Stimulated activated CD4-positive, alpha-beta T cell treated with anti-CD3 and anti-CD28 coated beads, TNF-alpha, amount 100 ng/mL, for 1 hour (primary cell): ENCODE data around the gene PPP2R3A.
"Not testable (repeated sequence)": the region's sequence is repeated elsewhere in the genome, so short reads cannot be mapped to it uniquely, and the experiment has no call there.

ENCODE experiments used
- DNase-seq, 3 donors: peaks; one replicate each; pipeline ENCODE4 v3.0.0-alpha.2; 2020; ENCODE audit warnings: low read depth in 3 of 3, low spot score in 1 of 3

PPP2R3A gene

GRCh38 chr3:136083641-136084382 is 118.3 kb downstream of the PPP2R3A start:
- DNase-seq: not testable (repeated sequence)

- not testable (repeated sequence) for DNase-seq
These were observed 119.5 kb downstream of the PPP2R3A start for GRCh38 chr3:136085067-136085466.

GRCh38 chr3:136093771-136094170 is 128.2 kb downstream of the PPP2R3A start:
- no peak for DNase-seq

- no peak for DNase-seq
These were observed 139.5 kb downstream of the PPP2R3A start for GRCh38 chr3:136105044-136105443.

GRCh38 chr3:136106101-136106500 is 140.6 kb downstream of the PPP2R3A start:
- no peak for DNase-seq

GRCh38 chr3:136109499-136109898 is 144.0 kb downstream of the PPP2R3A start:
- no peak for DNase-seq

- no peak for DNase-seq
These were observed 145.0 kb downstream of the PPP2R3A start for GRCh38 chr3:136110481-136110880.

- DNase-seq: no peak
These were observed 148.9 kb downstream of the PPP2R3A start for GRCh38 chr3:136114421-136114820.

- not testable (repeated sequence) for DNase-seq
These were observed 153.8 kb downstream of the PPP2R3A start for GRCh38 chr3:136119332-136119731.

GRCh38 chr3:136119783-136120182 is 154.3 kb downstream of the PPP2R3A start:
- DNase-seq: not testable (repeated sequence)

- no peak for DNase-seq
These were observed 155.1 kb downstream of the PPP2R3A start for GRCh38 chr3:136120373-136121348.

GRCh38 chr3:136122006-136122405 is 156.5 kb downstream of the PPP2R3A start:
- DNase-seq: no peak

GRCh38 chr3:136131647-136132046 is 166.1 kb downstream of the PPP2R3A start:
- DNase-seq: not testable (repeated sequence)

- no peak for DNase-seq
These were observed 168.6 kb downstream of the PPP2R3A start for GRCh38 chr3:136134091-136134490.

- no peak for DNase-seq
These were observed 169.7 kb downstream of the PPP2R3A start for GRCh38 chr3:136135039-136135802.

GRCh38 chr3:136136454-136136853 is 170.9 kb downstream of the PPP2R3A start:
- DNase-seq: no peak

GRCh38 chr3:136141291-136141785 is 175.8 kb downstream of the PPP2R3A start:
- no peak for DNase-seq

- DNase-seq: no peak
These were observed 176.4 kb downstream of the PPP2R3A start for GRCh38 chr3:136141891-136142290.

- no peak for DNase-seq
These were observed 177.1 kb downstream of the PPP2R3A start for GRCh38 chr3:136142592-136142991.

GRCh38 chr3:136144397-136144796 is 178.9 kb downstream of the PPP2R3A start:
- DNase-seq: not testable (repeated sequence)
